ENCODE results near the gene TBCK. TPM values are rescaled to one million over a fixed set of nuclear protein-coding genes. Genes with fewer than 3 reads are reported as not detected.

TBCK gene
- total RNA-seq, 1 experiment from 2014 or later: 22.3 TPM

DNA sequence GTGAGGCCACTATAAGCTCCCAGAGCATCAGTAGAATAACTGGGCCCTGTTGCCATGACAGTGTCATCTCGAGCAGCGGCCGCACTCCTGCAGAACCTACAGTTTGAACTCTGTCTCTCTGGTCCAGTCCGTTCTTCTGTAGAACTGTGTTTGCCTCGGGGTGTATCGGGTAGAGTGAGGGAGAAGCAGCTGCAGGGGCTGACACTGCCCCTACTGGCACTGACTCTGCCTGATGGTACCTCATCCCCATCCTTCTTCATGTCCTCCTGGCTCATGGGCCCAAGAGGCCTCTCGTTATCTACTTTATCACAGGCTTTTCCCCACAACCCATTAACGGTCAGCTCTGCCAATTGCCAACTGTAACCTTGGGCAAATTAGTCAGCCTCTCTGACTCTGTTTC is 324.3 kb downstream of the TBCK start:
- RAD21 ChIA-PET (ENCODE audit: low non-redundant PET in 1 of 2, low total read pairs in 2 of 2, uncharacterized antibody in 2 of 2, unreplicated experiment in 2 of 2): no interaction called here
- no peak for TF ChIP-seq ATF3 (IDR thresholded peaks at IDR 0.05)
- no peak overlapping the region for H3K27ac ChIP-seq (ENCODE audit: low read depth, low read length)
- no peak for DNase-seq (ENCODE audit: low read depth, low spot score)
- H3K9me2 ChIP-seq (ENCODE audit: insufficient read depth): no peaks in the 10 kb centered on the region
- no peak overlapping the region for H2AFZ ChIP-seq (ENCODE audit: low read depth, low read length, poor library complexity, severe bottlenecking)
- no peak overlapping the region for H3K4me3 ChIP-seq (replicated peaks in 1 of 2; ENCODE audit: low read depth in 1 of 2, low read length in 2 of 2)
- no peaks in the 10 kb centered on the region for H3K36me3 ChIP-seq (ENCODE audit: control insufficient read depth in 1 of 2, insufficient read depth in 2 of 2, low read length in 2 of 2)
- H3K79me2 ChIP-seq (ENCODE audit: insufficient read depth, low read length): no peaks in the 10 kb centered on the region
- no peaks in the 10 kb centered on the region for H3K9me3 ChIP-seq (ENCODE audit: control insufficient read depth in 1 of 2, insufficient read depth in 1 of 2, low read depth in 1 of 2, low read length in 2 of 2)
- no peak for ATAC-seq
- H3K27me3 ChIP-seq (ENCODE audit: insufficient read depth, low read length): no peaks in the 10 kb centered on the region
- no peak overlapping the region for H3K9ac ChIP-seq (ENCODE audit: low read length)
- POLR2A ChIA-PET: no interaction called here
- no peaks in the 10 kb centered on the region for H4K20me1 ChIP-seq (ENCODE audit: insufficient read depth)
- peaks cover 2 to 22% of the 10 kb centered on the region in 2 experiments; a peak in 2 of 4 replicates for H3K4me1 ChIP-seq (ENCODE audit: control insufficient read depth in 1 of 2, insufficient read depth in 2 of 2, low read length in 2 of 2)
- intact Hi-C loops (cut with micrococcal nuclease): no loop called here
- CTCF ChIA-PET: no interaction called here
- H3K4me2 ChIP-seq (ENCODE audit: low read length): 0 out of 2 replicates have a peak overlapping the region, but pooled peaks have one; percentile 33
- BruUV-seq (replicated peaks): no TSS peak

Other genes with a start within 250 kb of the TBCK start
- gene AIMP1, start 341 bp upstream of the TBCK start, total RNA-seq (2021; ENCODE audit: unreplicated experiment): 67.4 TPM
- gene GIMD1, start 52.6 kb upstream of the TBCK start, total RNA-seq (2021; ENCODE audit: unreplicated experiment): not detected